Ovary (tissue), 9 donors: ENCODE data around the gene TMEM236. TPM values are rescaled to one million over a fixed set of nuclear protein-coding genes. Genes with fewer than 3 reads are reported as not detected.

ENCODE experiments used
- DNase-seq, 5 donors: peaks; one replicate each; pipeline ENCODE4 v3.0.0-alpha.2; 2019 to 2020
- H3K27ac ChIP-seq, 2 donors: fragments of 200-600 bp; one replicate each; pipeline versions ENCODE4 v1.5.1 to v1.8.0; 2019 to 2022
- H3K27me3 ChIP-seq: fragments of 200-600 bp; one replicate; pipeline ENCODE4 v1.8.0; 2022
- H3K36me3 ChIP-seq: fragments of 200-600 bp; sonication (generic); one replicate; pipeline ENCODE4 v1.5.1; 2019
- H3K4me1 ChIP-seq: one replicate; pipeline ENCODE4 v1.8.1; 2013; ENCODE audit warnings: mild to moderate bottlenecking, moderate library complexity; ENCODE audit not compliant: insufficient read depth
- H3K4me3 ChIP-seq: fragments of 200-600 bp; sonication (generic); one replicate; pipeline ENCODE4 v1.5.1; 2017
- H3K9me3 ChIP-seq, 2 donors: fragments of 200-600 bp in 1 of 2; sonication (generic) in 1 of 2; one replicate each; pipeline versions ENCODE4 v1.5.1 to v1.8.1; 2013 to 2019; ENCODE audit warnings: mild to moderate bottlenecking in 1 of 2, moderate library complexity in 1 of 2
- EP300 ChIP-seq: sonication (generic); formaldehyde crosslinking; IDR thresholded peaks from one replicate; pipeline ENCODE4 v1.6.1; 2017; ENCODE audit warnings: antibody characterized with exemption
- POLR2A ChIP-seq: fragments of 450-650 bp; IDR thresholded peaks from one replicate; pipeline ENCODE4 v1.6.1; 2017; ENCODE audit warnings: antibody characterized with exemption, mild to moderate bottlenecking, moderate library complexity
- WGBS, 3 donors: extraction: QIAGEN DNeasy Blood & Tissue Kit in 1 of 3; methylation state at CpG; one replicate each; pipeline versions ENCODE4 v1.1.5 to v1.1.7; 2013 to 2017; 5-methylcytosine and 5-hydroxymethylcytosine counted together
- intact Hi-C, 4 donors: fragments of 100-400 bp; cut with DNase I; formaldehyde crosslinking; loops; one replicate each; pipeline versions ENCODE4 v1.11.0 to v1.15.1; 2022 to 2023
- polyA plus RNA-seq, 2 donors: library from polyadenylated mRNA; stranded (reverse); fragments of 200-250 nt in 1 of 2; fragments of 350-450 nt in 1 of 2; fragmentation: Illumina TruSeq in 1 of 2; extraction: RNeasy Lipid Tissue Mini Kit (QIAGEN cat#74804) in 1 of 2; gene quantifications; one replicate each; pipeline ENCODE4 v1.2.3, GENCODE V29; 2013 to 2014
- total RNA-seq, 7 donors: library from RNA; depleted of rRNA in 2 of 7; stranded (reverse); fragments of >200 nt in 2 of 7; fragmentation: NEBNext Ultra II Directional in 3 of 7; extraction: Animal tissue kit (Norgen Biotek cat#: 25700) in 3 of 7; gene quantifications; one replicate each; pipeline versions ENCODE4 v1.1.0 to v1.2.4, GENCODE V29; 2016 to 2023
- TF ChIP-seq, protein P1 (sequence below), 3 donors: fragments of 450-650 bp in 2 of 3; fragments of 200-600 bp in 1 of 3; IDR thresholded peaks; one replicate each; pipeline versions ENCODE4 v1.5.1 to v1.8.0; 2016 to 2022; ENCODE audit warnings: antibody characterized with exemption in 3 of 3, mild to moderate bottlenecking in 1 of 3
- donor health status: DM: no; HTN: no; CAD: no; lungs with moderate emphysema.
- donor health status: DM: no; HTN: no; CAD: no.
- donor health status: Bipolar disorder and iron deficiency.
- donor health status: DM: yes; HTN: yes; CAD: no.
- donor health status: DM: no; HTN: no; CAD: no.
- donor health status: DM: yes; HTN: yes; CAD: no.

The TMEM236 gene
- total and polyA plus RNA-seq, 9 donors: 0.11 to 0.72 (median 0.32) TPM

DNA sequence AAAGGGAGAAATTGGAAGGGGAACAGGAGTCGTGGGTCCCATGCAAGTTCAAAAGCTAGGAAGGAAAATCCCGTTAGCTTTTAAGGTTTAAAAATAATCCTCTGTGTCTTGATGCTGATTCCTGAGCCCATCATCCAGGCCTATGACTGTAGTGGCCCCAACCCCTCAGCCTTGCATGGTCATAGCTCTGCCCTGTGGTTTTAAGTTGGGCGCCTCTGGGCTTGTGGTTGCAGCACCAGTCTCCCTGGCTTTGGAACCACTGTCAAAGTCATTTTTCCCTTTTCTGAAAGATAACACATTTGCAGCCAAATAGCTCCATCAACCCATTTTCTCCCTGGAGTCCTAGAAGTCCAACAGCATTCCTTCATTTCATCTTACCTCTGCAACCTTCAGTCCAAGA, 13.6 kb downstream of the TMEM236 start:
- 60 to 68% (median 64%) methylated on average over 3 of the region's 3 CpGs for WGBS, 3 donors
- intact Hi-C loops: no loop called here
- DNase-seq: no peak
- Histone ChIP-seq H3K4me1 (no peaks in the 10 kb centered on the region), H3K27me3 (no peaks in the 10 kb centered on the region), H3K36me3 (no peaks in the 10 kb centered on the region), H3K4me3 (no peak overlapping the region), H3K27ac (no peak overlapping the region), H3K9me3 (peaks cover 0 to 2% of the 10 kb centered on the region in 2 donors)
- TF ChIP-seq POLR2A: no peak

DNA sequence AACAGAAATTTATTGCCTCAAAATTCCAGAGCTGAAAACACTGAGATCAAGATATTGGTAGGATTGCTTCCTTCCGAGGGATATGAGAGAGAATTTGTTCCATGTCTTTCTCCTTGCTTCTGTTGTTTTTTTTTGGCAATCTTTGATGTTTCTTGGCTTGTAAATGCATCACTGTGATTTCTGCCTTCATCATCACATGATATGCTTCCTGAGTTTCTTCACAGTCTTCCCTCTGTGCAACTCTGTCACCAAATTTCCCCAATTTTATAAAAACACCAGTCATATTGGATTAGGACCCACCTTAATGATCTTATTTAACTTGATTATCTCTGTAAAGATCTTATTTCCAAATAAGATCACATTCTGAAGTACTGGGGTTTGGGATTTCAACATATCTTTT, 14.7 kb downstream of the TMEM236 start:
- no peaks in the 10 kb centered on the region for H3K27me3 ChIP-seq
- 61 to 89% (median 73%) methylated on average over 1 of the region's 1 CpG for WGBS, 3 donors
- intact Hi-C loops: no loop called here
- H3K4me1 ChIP-seq: no peaks in the 10 kb centered on the region
- TF ChIP-seq POLR2A (no peak), EP300 (no peak)
- TF ChIP-seq, protein P1, sequence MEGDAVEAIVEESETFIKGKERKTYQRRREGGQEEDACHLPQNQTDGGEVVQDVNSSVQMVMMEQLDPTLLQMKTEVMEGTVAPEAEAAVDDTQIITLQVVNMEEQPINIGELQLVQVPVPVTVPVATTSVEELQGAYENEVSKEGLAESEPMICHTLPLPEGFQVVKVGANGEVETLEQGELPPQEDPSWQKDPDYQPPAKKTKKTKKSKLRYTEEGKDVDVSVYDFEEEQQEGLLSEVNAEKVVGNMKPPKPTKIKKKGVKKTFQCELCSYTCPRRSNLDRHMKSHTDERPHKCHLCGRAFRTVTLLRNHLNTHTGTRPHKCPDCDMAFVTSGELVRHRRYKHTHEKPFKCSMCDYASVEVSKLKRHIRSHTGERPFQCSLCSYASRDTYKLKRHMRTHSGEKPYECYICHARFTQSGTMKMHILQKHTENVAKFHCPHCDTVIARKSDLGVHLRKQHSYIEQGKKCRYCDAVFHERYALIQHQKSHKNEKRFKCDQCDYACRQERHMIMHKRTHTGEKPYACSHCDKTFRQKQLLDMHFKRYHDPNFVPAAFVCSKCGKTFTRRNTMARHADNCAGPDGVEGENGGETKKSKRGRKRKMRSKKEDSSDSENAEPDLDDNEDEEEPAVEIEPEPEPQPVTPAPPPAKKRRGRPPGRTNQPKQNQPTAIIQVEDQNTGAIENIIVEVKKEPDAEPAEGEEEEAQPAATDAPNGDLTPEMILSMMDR (IDR thresholded peaks at IDR 0.05): no peak
- H3K27ac ChIP-seq: no peak overlapping the region
- peaks cover 0 to 2% of the 10 kb centered on the region in 2 donors for H3K9me3 ChIP-seq
- no peak for DNase-seq
- no peaks in the 10 kb centered on the region for H3K36me3 ChIP-seq
- no peak overlapping the region for H3K4me3 ChIP-seq

DNA sequence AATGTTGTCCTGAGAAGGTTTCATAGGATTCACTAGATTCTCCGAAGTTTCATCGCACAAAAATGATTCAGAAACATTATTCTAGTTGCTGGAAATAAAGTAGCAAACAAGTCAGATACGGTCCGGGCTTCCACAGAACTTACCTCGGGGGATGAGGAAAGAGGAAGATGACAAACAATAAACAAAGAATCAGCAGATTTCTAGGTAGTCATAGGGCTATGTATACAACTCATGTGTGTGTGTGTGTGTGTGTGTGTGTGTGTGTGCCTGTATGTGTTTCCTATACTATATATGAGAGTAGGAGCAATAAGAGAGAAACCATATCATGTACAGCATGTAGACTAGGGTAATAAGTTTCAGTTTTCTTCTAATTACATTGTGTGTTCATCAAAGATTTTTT, 16.5 kb downstream of the TMEM236 start:
- H3K4me1 ChIP-seq: no peaks in the 10 kb centered on the region
- H3K36me3 ChIP-seq: no peaks in the 10 kb centered on the region
- 82 to 88% (median 82%) methylated on average over 5 of the region's 5 CpGs for WGBS, 3 donors
- intact Hi-C loops: no loop called here
- no peak overlapping the region for H3K27ac ChIP-seq
- H3K4me3 ChIP-seq: no peak overlapping the region
- TF ChIP-seq EP300 (no peak), POLR2A (no peak)
- TF ChIP-seq, protein P1 (IDR thresholded peaks at IDR 0.05): no peak
- DNase-seq: no peak
- H3K9me3 ChIP-seq: peaks cover 0 to 2% of the 10 kb centered on the region in 2 donors
- no peaks in the 10 kb centered on the region for H3K27me3 ChIP-seq

DNA sequence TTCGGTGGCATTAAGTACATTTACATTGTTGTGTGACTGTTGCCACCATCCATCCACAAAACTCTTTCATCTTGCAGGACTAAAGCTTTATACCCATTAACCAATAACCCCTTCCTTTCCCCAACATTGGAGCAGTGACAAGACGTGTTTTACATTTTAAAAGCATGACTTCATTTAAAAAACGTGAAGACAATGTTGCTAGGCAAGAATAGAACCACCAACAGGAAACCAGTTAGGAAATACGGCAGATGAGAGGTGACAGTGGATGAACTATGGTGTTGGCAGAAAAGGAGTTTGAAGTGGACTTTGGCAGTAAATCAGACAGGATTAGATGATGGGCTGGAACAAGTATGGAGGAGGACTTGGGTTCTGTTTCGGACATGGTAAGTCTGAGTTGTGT, 17.0 kb downstream of the TMEM236 start:
- no peak for DNase-seq
- Histone ChIP-seq H3K9me3 (peaks cover 0 to 2% of the 10 kb centered on the region in 2 donors), H3K27ac (no peak overlapping the region), H3K4me1 (no peaks in the 10 kb centered on the region), H3K4me3 (no peak overlapping the region), H3K27me3 (no peaks in the 10 kb centered on the region), H3K36me3 (no peaks in the 10 kb centered on the region)
- intact Hi-C loops: no loop called here
- TF ChIP-seq EP300 (no peak), POLR2A (no peak)
- TF ChIP-seq, protein P1 (IDR thresholded peaks at IDR 0.05): no peak
- 68 to 71% (median 69%) methylated on average over 5 of the region's 5 CpGs for WGBS, 3 donors

DNA sequence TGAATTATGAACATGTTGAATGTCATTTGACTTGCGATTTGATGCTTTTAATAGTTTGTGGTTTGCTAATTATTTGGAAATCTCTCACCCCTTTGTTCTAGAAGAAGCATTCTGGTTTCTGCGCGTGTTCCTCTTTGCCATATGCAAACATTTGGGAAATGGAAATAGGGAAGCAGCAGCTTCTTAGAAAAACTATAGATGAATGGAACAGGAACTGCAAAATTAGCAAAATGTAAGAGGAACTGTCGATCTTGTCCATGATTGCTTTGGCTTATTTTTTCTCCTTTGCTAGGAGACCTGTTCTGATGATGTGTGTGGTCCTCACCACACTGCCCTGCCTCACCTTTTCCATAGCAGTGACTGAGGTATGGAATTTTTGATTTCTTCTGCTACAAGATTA, 19.0 kb downstream of the TMEM236 start:
- Histone ChIP-seq H3K27ac (no peak overlapping the region), H3K36me3 (no peaks in the 10 kb centered on the region), H3K4me3 (no peak overlapping the region), H3K27me3 (no peaks in the 10 kb centered on the region), H3K4me1 (no peaks in the 10 kb centered on the region), H3K9me3 (peaks cover 0 to 2% of the 10 kb centered on the region in 2 donors)
- intact Hi-C loops: no loop called here
- no peak for DNase-seq
- 83 to 89% (median 86%) methylated on average over 4 of the region's 4 CpGs for WGBS, 3 donors
- TF ChIP-seq POLR2A (no peak), EP300 (no peak)
- TF ChIP-seq, protein P1 (IDR thresholded peaks at IDR 0.05): no peak
